GM12874 (cell line): ENCODE data around the gene CD19.
A peak's percentile ranks its signal among the peaks of the same experiment; 100 is the strongest.

Experiments used
- CTCF ChIP-seq: IDR thresholded peaks from 2 replicates; pipeline ENCODE4 v1.5.1; 2011; ENCODE audit warnings: low read depth, mild to moderate bottlenecking, control low read depth, low read length, moderate library complexity; ENCODE audit not compliant: insufficient read depth

The CD19 gene

GRCh38 chr16:28924399-28924761 is 7.4 kb upstream of the CD19 start:
- peak; percentile 15; the same call in 1 of the 2 replicates for TF ChIP-seq CTCF

- no peak for TF ChIP-seq CTCF
These were observed 6.9 kb upstream of the CD19 start, which contains the start of gene RABEP2 for GRCh38 chr16:28924762-28925385. TSS of gene RABEP2 (minus strand) at chr16:28925238. CDS start at chr16:28925163, 75 bp downstream.

GRCh38 chr16:28925386-28926228 is 6.2 kb upstream of the CD19 start:
- TF ChIP-seq CTCF, result no peak

DNA sequence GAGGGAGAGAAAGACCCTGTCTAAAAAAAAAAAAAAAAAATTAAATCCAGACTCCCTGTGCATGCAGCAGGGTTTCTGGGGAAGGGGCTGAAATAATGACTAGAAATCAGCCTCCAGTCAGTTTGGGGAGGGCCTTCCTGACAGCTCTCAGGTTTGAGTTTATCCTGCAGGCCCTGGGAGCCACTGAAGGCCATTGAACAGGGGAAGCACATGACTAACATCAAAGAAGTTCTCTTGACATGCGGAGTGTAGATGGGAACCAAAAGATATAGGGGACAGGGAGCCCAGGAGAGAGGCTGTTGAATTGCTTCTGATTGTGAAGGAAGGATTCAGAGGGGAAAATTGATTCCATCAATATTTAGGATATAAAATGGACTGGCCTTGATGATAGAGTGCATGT is 4.0 kb upstream of the CD19 start:
- no peak for TF ChIP-seq CTCF

- TF ChIP-seq CTCF, result no peak
These were observed 1.6 kb upstream of the CD19 start for GRCh38 chr16:28930203-28930602.

DNA sequence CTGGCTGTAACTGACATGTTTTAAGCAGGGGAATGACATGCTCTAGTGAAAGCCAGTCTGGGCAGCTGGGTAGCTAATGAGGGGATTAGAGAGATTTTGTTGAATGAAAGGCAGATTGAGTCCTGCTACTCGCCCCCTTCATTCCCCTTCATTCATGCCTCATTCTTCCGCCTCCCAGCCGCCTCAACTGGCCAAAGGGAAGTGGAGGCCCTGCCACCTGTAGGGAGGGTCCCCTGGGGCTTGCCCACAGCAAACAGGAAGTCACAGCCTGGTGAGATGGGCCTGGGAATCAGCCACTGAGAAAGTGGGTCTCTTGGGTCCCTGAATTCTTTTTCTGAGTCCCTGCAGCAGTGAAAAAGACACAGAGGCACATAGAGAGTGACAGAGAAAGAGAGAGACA is 1.1 kb upstream of the CD19 start:
- TF ChIP-seq CTCF, result no peak

DNA sequence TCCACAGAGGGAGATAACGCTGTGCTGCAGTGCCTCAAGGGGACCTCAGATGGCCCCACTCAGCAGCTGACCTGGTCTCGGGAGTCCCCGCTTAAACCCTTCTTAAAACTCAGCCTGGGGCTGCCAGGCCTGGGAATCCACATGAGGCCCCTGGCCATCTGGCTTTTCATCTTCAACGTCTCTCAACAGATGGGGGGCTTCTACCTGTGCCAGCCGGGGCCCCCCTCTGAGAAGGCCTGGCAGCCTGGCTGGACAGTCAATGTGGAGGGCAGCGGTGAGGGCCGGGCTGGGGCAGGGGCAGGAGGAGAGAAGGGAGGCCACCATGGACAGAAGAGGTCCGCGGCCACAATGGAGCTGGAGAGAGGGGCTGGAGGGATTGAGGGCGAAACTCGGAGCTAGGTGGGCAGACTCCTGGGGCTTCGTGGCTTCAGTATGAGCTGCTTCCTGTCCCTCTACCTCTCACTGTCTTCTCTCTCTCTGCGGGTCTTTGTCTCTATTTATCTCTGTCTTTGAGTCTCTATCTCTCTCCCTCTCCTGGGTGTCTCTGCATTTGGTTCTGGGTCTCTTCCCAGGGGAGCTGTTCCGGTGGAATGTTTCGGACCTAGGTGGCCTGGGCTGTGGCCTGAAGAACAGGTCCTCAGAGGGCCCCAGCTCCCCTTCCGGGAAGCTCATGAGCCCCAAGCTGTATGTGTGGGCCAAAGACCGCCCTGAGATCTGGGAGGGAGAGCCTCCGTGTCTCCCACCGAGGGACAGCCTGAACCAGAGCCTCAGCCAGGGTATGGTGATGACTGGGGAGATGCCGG is 769 bp downstream of the CD19 start:
- no peak for TF ChIP-seq CTCF
